HG03354 (cell line): ENCODE results near the gene KDSR.

ENCODE experiments used
- ATAC-seq: cut with Tn5 transposase; IDR thresholded peaks from one replicate; pipeline ENCODE4 v1.9.1; 2021; ENCODE audit warnings: mild to moderate bottlenecking; ENCODE audit not compliant: unreplicated experiment, poor library complexity, severe bottlenecking

Gene KDSR, protein sequence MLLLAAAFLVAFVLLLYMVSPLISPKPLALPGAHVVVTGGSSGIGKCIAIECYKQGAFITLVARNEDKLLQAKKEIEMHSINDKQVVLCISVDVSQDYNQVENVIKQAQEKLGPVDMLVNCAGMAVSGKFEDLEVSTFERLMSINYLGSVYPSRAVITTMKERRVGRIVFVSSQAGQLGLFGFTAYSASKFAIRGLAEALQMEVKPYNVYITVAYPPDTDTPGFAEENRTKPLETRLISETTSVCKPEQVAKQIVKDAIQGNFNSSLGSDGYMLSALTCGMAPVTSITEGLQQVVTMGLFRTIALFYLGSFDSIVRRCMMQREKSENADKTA

GRCh38 chr18:63367053-63367953, at the start of gene KDSR:
Gene KDSR, minus strand, starts transcription at chr18:63367206. Its CDS starts 88 bp downstream, at chr18:63367118.
- ATAC-seq, result peak; percentile 89

DNA sequence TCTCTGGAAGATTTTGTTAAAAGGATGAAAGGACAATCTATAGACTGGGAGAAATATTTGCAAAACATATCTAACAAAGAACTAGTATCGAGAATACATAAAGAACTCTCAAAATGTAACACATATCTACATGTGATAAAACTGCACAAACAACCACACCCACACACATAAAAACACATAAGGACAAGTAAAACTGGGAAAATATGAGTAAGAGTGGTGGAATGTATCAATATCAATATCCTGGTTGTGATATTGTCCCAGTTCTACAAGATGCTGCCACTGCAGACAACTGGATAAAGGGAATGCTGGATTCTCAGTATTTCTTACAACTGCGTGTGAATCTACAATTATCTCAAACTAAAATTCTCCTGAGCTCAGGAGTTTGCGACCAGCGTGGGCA, 45.9 kb upstream of the KDSR start:
- no peak for ATAC-seq

GRCh38 chr18:63410792-63411191, 43.8 kb upstream of the KDSR start:
- no peak for ATAC-seq

- no peak for ATAC-seq
Observed at GRCh38 chr18:63409301-63409700, 42.3 kb upstream of the KDSR start.

DNA sequence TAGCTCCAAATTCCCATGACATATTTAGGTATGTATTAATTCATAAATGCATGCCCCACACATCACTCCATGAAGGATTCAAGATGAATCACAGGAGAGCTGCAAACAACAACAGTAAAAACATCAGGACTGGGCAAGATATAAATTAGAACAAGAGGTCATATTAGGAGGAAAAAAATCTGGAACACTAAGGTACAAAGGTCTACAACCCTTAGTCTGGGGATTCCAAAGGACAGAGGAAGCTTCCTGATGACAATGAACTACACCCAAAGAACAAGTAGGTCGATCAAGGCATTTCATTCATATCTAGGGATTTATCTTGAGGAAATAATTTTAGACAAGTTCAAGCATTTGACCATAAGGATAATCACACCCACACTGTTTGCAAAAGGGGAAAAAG, 40.7 kb upstream of the KDSR start:
- ATAC-seq, result no peak

DNA sequence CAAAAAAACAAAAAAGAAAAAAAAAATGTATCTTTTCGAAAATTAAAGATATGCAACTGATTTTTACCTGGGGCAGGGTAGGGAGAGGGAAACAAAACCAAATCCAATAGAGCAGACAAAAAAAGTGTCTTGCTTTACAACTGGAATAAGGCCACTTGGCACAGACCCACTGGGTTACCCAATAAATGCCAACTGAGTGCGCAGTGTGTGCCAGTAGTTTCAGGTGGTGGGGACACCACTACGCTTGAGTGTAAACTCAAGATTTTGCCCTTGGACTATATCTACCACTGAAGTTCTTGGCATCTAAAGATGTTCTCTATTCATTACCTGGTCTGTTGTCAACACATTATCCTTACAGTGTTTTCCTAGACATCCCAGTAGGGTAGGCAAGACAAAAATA, 39.0 kb upstream of the KDSR start:
- no peak for ATAC-seq

DNA sequence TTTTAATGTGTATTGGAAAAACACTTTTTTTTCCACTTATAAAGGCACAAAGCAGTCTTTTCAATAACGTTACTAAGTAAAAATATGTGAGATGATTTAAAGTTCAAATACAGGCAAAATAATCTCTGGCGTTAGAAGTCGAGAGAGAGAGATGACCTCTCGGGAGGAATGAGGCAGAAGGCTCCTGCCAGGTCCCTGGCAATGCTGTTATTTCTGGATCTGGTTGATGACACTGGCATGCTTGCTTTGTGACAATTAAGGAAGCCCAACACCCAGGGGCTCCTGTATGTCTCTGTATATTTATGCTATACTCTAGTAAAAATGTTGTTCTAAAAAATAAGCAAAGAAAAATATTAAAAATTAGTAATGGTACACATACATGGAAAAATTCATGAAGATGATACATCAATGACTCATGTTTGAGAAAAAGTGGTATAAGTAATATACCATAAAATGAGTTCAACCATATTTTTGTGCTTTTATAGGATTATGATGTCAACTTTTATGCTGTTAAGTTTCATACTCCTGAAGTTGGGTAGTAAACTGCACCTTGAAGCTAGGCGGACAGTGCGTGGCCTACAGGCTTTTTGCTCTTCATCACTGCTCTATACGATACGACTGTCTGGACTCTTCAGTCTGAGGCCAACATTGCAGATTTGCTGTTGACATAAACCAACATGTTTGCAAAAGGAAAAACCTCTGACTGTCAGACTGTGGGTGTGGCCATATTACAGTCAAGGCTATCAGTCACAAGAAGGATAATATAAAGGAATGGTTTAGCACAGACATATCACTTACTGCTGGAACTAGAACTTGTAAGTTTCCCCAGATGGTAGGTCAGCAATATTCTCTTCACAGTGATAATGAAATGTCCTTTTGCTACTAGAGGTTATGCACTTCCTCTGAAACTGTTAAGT, 35.5 kb upstream of the KDSR start:
- ATAC-seq, result no peak

- ATAC-seq, result no peak
Observed at GRCh38 chr18:63399300-63399699, 32.3 kb upstream of the KDSR start.

DNA sequence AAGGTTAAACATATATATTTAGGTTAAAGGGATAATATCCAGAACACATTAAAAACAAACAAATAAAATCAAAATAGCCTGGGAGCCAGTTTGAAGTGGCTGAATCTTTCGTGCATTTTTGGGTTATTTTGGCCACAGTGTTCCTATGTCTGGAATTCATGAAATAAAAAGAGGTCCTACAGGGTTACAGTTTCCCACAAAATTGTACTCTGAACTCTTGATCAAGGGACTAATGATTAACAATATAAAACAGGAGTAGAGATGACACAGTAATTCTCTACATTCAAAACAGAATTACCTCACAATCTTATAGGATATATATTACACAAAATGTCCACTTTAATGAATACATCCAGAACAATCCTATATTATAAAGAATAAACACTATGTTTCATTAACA, 30.3 kb upstream of the KDSR start:
- ATAC-seq, result no peak

GRCh38 chr18:63395503-63395902, 28.5 kb upstream of the KDSR start:
- no peak for ATAC-seq

DNA sequence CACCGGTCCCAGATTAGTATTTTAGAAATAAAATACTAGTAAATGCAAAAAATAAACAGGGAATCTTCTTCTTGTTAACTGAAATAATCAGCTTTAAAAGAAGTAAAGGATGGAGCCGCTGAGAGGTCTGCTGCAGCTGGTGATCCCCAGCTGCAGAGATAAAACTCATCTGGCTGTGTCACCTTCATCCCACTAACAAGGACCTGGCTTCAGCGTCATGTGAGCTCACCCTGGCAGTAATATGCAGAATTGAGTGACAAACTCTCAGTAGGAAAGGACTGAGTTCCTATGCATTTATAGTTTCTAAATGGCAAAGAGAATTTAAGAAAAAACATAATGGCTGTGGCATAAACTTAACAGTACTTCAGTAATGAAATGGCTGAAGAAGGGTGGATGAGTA, 27.9 kb upstream of the KDSR start:
- ATAC-seq, result no peak

DNA sequence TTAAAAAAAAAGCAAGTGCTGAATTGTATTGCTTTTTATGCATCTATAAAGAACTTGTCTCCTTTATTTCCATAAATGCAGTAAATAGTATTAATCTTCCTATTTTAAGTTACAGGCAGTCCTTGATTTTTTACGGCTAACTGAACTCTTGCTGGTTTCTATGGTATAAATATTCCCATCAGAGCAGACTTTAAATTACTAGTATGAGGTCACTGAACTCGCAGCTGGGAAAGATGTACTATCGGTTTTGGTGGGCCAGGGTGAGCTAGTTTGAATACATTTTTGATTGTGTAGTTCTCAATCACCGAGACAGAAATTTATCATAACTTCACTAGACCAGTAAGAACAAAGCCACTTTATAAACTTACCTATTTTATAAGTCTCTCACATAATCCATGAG, 20.9 kb upstream of the KDSR start:
- no peak for ATAC-seq

- no peak for ATAC-seq
Observed at GRCh38 chr18:63382843-63383242, 15.8 kb upstream of the KDSR start.

- ATAC-seq, result no peak
Observed at GRCh38 chr18:63379639-63379962, 12.6 kb upstream of the KDSR start.

DNA sequence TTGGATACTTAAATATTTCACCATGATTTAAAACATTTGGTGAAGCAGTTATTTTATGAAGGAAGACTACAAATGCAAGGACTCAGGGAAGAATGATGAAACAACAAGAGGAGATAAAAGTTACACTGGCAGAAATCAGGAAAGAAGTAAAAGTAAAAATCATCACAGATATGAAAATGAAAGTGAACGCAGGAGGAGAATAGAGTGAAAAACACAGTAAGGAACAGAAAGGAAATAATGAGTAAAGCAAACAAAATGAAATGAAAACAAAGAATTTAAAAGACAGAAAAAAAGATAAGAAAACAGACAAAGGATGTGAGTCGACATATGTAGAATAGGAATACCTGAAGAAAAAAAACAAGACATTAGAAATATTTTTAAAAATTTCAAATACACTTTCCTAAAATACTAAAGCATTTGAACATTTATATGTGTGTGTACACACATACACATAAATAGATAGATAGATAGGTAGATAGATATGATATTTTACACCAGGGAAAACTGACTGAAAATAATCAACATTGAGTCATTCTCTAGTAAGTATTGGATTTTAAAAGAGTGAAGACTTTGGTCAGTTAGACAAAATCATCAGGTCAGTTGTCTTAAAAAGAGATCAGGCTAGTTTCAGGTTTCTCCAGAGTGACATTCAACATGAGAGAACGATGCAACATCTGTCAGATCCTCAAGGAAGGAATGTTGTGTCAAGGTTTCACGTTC, 12.1 kb upstream of the KDSR start:
- ATAC-seq, result no peak

GRCh38 chr18:63377275-63377980, 10.4 kb upstream of the KDSR start:
- ATAC-seq, result no peak

- no peak for ATAC-seq
Observed at GRCh38 chr18:63376538-63376937, 9.5 kb upstream of the KDSR start.

- ATAC-seq, result no peak
Observed at GRCh38 chr18:63374540-63374939, 7.5 kb upstream of the KDSR start.

DNA sequence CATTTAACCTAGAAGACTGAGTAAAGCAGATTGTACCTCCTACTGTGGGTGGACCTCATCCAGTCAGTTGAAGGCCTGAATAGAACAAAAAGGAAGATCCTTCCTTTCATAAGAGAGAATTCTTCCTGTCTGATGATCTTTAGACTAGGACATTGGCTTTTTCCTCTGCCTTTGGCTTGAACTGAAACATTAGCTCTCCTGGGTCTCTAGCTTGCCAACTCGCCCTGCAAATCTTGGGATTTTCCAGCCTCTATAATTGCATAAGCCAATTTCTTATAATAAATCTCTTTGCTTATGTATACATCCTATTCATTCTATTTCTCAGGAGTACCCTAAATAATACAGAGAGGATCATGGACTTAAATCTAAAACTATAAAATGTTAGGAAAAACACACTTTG, 6.2 kb upstream of the KDSR start:
- ATAC-seq, result no peak
